ENCODE measurements around the gene RABGAP1L. TPM values are rescaled to one million over a fixed set of nuclear protein-coding genes. Genes with fewer than 3 reads are reported as not detected.
A peak's percentile ranks its signal among the peaks of the same experiment; 100 is the strongest.

Gene RABGAP1L
- polyA plus RNA-seq, 1 donor, result 9.2 TPM

DNA sequence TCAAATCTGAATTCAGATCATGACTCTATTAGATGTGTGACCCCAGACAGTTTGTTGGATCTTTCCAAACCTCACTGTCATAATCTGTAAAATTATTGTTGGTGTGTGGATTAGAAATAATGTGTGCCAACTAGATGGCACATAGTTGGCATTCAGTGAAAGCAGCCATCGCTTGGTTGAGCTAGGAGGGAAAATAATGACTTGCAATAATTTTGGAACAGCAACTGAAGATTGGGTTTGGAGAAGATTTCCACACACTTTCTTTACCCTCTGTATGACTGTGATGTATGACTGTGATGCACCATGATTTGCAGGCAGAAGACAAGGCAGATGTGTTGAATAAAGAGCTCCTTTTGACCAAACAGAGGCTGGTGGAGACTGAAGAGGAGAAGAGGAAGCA lies 816.4 kb downstream of the RABGAP1L start:
- no peak for DNase-seq

DNA sequence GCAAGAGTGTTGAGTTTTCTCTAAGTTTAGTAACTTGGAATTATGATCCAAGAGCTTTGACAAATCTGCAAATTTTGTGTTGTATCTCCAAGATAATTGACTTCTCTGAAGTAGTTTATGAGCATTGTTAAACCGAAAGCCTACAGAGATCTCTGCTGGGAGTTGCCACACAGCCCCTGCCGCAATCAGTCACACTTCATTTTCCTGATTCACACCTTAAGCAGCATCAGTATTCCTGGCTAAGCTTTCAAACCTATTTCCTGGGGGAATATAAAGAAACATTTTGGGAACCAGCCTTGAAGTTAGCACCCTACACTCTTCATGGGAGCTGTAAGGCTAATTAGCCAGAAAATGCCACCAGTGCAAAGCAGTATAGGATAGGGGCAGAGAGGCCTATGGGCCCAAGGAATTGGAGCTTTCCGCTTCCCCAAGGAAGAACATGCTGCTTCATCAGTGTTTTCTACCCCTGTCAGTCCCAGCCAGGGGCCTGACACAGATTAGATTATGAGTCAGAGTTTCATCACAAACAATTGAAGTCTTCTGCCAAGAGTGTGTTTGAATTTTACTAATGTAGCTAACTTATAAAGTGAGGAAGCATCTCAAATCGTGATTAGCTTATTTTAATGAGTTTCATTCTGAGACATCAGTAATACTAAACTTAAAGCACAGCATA lies 817.3 kb downstream of the RABGAP1L start:
- no peak for DNase-seq

DNA sequence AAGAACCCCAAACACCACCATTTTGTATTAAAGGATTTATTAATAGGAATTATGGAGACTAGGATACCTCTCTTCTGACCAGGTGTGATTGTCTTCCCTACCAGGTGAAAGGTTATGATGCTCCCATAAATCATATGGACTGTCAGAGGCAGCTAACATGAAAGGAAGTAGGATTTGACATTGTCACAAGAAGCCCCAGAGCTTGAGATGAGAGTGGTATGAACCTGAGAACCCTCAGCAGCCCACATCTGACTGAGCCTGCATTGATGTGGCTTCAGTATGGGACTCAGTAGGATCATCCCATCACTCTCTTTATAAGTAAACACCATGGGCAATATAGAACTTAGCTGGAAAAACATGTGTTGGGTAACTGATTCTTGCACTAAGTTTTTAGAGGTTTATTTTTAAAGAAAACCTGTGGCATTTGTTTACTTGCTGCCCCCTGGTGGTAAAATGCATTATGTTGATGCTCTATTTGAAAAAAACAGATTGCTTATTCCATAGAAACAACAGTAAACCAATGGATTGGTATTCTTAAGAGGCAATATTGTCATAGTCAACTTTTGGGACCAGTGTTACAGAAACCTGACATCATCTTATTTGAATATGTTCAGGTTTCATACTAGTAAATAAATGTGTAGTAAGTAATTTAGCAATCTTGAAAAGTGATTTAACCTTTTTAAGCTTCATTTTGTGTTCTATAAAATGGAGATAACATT lies 823.8 kb downstream of the RABGAP1L start:
- DNase-seq, result no peak

DNA sequence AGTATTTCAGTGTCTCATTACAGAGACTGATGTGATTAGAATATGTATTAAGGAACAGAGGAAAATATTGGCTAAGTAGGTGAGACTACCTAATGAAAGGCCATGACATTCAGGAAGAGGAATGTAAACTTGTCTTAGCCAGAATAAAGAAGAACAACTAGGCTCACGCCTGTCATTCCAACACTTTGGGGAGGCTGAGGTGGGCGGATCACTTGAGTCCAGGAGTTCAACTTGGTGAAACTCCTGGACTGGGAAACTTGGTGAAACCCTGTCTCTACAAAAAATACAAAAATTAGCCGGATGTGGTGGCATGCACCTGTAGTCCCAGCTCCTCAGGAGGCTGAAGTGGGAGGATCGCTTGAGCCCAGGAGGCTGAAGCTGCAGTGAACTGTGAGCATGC lies 825.6 kb downstream of the RABGAP1L start:
- DNase-seq, result no peak

DNA sequence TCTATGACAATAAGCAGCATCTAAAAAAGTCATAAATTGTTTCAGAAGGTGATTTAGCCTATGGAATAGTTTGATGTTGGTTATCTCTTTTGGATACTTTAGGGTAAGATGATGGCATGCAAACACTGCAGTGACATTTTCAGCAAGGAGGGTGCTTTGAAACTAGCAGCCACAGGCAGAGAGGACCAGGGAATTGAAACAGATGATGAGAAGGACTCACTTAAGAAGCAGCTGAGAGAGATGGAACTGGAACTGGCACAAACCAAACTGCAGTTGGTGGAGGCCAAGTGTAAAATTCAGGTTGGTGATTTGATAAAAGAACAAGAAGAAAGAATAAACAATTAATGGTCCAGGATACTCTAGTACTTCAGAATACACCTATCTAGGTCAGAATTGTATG lies 829.2 kb downstream of the RABGAP1L start:
- no peak for DNase-seq

DNA sequence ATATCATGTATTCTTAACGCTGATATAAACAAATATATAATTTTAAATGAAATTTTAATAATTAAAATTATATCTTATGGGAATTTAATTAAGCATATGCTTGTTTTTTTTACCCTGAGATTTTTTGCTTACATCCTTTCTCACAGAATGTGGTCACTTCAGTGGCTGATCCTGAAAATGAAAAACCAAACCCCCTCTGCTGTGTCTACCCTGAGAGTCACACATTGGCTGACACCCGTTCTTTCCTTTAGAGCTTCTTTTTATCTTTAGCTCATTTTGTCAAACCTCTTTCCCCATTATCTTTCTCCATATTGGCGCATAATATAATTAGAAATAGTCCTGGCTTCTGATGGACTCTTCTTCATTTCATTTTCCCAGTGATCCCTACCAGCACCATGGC lies 829.7 kb downstream of the RABGAP1L start:
- DNase-seq, result no peak

DNA sequence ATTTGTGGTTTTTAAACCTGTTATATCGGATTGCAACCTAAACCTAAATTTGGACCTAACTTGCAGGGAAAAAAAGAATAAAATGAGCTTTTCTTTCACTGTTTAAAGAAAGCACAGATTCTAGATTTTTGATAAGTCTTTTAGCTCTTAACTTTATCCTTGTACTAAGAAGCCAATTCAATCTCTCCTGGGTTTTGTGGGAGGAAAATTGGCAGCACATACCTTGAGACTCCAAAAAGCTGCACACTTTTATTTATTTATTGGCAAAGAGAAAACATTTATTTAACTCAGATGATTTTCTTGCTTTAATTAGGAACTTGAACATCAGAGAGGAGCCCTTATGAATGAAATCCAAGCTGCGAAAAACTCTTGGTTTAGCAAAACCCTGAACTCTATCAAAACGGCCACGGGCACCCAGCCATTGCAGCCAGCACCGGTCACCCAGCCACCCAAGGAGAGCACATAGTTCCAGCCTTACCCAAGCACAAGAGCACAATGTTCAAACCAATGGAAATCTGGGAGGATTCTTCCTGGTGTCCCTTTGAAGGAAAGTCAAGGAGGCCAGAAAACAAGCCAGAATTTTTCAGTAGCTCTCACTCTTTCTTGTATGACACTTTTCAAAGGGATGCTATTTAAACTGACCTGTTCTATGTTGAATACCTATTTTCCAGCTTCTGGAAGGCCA lies 830.4 kb downstream of the RABGAP1L start:
- DNase-seq, result no peak

DNA sequence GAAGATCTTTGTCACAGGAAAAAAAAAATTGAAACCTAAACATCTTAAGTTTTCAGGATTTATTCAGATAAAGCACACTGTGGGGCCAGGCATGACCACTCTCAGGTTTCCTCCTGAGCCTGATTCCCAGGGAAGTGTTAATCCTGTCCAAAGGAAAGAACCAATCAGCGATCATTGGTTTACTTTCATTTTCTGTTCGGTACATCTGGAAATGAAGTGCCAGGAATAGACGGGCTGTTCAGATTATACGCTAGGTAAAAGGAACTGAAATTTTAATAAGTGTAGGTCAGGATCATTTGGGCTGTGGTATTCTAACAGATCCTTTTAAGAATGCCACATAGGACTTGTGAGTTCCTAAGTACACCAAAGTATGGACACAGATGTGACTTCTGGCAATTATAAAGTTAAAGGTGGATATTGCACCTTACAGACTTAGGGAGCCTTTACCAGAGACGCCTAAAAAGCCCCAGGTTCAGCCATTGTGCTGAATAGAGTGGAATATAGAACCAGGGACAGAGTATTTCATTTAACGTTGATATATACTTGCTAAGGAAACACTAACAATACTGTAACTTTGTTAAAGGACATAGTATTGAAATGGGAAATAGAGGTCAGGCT lies 831.2 kb downstream of the RABGAP1L start:
- peak; percentile 78 for DNase-seq

DNA sequence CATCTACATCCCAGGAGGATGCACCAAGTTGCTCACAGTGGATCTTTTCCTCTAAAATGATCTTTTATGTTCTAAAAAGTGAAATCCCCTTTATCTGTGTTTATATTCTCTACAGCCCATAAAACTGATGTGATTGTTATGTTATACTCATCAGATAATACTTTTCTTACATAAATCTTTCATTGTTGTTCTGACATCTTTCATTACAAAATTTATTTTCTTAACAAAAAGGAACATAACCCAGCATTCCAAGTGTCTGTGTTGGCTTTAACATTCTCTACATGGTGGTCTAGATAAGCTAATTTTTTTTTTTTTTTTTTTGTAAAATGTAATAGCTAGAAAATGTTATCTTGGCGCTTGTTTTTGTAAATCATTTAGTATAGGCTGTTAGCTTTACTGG lies 832.2 kb downstream of the RABGAP1L start:
- DNase-seq, result no peak

DNA sequence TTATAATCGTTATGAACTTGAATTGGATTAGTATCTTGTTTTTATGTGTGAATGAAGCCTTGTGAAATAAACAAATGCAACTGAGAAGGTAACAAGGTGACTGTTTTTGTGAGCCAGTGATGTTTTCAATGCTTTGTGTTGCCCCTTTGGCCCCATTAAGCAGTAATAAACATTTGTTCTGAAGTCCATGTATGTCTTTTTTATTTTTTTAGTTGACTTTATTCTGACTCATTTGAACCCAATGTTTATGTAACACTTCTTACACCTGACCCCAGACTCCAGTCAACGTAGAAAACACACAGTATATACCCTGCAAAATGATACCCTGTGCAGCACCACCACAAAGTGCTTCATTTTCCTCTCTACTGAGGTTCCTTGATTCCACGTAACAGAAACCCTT lies 835.8 kb downstream of the RABGAP1L start:
- DNase-seq, result no peak

DNA sequence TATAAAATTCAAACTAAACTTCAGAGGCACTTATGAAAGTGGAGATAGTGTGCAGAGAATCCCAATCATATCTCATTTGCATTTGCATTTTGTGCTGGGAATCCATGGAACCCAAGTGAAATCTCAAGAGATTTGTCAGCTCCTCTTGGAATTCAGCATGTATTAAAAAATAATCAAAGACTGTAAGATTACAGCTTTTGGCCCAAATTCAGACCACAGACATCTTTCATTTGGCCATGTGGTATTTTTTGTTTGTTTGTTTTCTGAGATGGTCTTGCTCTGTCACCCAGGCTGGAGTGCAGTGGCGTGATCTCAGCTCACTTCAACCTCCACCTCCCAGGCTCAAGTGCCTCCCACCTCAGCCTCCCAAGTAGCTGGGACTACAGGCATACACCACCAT lies 836.6 kb downstream of the RABGAP1L start:
- no peak for DNase-seq

DNA sequence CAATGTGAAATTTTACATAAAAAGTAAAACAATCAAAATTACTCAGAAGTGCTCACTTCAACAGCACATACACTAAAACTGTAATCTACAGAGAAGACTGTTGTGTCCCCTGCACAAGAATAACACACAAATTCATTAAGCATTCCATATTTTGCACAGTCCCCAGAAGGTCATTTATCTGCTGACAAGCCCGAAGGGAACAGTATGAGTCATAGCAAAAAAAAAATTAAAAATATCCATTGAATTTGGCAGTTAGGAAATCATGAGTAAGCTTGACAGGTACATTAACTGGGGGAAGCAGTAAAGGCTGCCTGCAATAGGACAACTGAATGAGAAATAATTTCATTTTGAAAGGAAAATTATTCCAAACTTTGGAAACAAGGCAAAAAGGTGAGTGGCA lies 837.2 kb downstream of the RABGAP1L start:
- DNase-seq, result no peak

DNA sequence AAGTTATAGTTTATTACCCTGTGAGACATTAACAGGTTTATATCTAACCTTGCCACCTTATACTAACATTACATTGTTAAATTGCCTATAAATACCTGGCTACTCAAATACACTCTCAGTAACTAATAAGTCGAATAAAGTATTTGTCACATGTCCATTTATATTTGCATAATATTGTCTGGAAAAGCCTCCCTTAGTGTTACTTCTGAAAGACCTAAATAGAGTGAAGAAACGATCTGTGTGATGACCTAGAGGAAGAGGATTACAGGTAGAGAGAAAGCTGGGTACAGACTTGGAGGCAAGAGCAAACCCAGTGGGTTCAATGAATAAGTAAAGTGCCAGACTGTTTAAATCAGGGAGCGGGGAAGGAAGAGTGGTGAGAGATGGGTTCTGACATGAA lies 837.7 kb downstream of the RABGAP1L start:
- no peak for DNase-seq

DNA sequence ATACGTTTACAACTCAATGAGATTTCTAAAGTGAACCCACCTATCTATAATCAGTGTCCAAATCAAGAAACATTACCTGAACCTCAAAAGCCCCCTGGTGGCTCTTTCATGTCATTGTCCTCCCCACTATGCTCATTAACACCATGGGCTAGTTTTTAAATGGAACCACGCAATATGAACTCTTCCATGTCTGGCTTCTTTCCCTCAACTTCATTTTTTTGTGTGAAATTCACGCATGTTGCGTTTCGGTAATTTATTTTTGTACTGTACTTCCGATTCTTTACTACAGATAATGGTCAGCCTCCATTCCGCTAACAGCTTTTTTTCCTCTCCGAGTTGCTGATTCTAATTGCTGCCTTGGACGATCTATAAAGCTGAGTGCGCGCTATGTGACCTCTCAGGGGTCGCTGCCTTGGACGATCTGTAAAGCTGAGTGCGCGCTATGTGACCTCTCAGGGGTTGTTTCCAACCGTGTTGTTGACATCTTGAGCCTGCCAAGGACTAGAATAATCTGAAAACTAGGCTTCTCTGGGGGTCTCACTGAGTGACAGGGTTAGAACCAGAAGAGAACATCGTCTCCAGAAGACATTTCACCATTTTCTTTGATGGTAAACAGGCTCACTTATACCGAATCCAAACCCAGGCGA lies 839.4 kb downstream of the RABGAP1L start:
- peak; percentile 53 for DNase-seq

DNA sequence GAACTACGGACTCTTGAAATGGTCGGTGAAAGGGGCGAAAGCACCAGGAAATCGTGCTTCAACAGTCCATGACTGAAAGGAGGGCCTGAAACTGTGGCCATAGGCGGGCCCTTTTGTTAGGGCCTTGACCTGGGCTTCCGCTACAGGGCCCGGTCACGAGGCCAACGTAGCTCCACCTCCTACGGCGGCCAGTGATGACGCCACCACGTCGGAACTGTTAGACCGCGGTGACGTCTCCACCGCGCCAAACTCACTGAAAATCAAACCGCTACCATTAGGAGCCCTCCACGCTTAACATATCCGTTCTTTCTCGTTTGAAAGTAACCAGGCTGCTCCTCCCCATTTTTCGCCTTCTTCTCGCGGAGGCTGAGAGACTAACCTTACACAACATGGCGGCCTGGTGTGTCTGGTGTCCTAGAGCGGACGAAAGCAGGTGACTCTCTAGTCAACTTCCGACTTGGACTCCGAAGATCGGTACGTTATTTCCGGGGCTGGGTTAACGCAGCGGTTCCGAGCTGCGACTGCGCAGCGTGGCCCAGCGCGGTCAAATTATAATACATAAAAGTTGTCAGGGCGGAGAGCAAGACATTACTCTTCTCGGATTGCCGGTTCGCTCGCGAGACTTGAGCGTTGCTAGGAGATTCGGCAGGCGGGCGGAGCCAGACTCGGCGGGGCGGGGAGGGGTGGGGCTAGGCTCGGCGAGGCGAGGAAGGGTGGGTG lies 840.1 kb downstream of the RABGAP1L start:
- peak; percentile 99 for DNase-seq

DNA sequence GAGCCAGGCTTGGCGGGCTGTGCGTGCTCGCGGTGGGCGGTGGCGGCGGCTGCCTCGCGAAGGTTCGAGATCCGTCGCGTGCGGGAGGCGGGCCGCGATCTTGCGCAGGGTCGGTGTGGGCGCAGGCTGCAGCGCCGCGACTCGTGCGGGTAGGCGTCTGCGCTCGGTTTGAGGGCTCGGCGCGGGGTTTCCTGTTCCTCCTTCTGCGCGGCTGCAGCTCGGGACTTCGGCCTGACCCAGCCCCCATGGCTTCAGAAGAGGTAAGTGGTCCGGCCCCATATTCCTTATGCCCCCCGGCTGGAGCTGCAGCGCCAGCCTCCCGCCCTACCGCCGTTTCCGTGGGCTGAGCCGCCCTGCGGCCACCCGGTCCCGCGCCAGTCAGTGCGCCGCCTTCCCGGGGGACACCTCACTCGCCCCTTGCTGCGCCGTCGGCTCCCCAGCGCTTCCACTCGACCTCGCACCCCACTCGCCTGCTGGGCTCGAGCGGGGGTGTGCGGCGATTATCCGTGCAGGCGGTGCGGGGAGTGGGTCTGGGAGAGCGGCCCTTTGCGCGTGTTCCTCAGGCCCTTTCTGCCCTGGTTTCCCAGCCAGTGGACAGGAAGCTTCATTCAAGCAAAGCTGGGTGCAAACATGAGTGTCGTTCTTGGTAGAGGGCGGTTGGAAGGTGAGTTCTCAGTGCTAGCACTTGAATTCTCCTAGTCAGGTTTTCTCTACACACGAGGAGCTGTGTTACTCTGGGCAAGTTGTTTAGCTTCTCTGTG lies 840.8 kb downstream of the RABGAP1L start, which contains the start of gene CACYBP:
Gene CACYBP, plus strand, starts transcription at position 12 of the 761 bp plus-strand sequence. Its CDS starts 234 bp downstream, at position 246.
- DNase-seq, result peak; percentile 46

DNA sequence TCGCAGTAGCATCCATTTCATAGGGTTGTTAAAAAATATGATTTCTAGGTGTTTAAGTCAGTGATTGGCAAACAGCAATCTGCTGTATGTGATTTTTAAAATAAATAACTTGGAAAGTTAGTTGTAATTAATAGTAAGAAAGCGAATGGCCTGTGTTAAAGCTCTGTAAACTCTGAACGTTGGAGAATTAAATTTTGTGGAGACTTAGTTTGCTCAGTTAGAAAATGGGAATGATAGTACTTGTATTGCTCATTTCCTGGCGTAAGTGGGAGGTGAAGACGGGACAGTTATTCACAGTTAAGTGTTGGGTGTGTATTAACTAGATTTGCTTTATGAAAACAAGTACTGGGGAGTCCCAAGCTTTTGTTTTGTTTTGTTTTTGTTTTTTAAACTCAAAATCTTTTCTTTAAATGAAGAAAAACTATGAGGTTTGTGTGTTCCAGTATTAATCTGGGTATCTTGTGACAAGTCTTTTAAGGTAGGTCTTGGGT lies 841.4 kb downstream of the RABGAP1L start:
- no peak for DNase-seq

DNA sequence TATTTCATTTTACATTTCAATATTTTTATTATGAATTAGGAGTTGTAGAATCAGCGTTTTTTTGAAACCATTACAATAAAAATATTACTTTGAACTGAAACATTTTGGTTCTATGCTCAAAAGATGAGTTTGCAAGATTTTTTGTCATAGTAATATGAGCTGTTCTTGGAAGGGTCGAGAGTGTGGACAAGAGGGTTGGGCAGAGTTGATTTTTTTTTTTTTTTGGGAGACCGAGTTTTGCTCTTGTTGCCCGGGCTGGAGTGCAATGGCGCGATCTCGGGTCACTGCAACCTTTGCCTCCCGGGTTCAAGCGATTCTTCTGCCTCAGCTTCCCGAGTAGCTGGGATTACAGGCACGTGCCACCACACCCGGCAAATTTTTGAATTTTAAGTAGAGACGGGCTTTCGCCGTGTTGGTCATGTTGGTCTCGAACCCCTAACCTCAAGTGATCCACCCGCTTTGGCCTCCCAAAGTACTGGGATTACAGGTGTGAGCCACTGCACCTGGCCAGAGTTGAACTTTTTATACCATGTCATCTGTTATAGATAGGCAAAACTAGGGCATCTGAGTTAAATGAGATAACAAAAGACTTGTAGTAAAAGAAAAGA lies 843.7 kb downstream of the RABGAP1L start:
- DNase-seq, result no peak

DNA sequence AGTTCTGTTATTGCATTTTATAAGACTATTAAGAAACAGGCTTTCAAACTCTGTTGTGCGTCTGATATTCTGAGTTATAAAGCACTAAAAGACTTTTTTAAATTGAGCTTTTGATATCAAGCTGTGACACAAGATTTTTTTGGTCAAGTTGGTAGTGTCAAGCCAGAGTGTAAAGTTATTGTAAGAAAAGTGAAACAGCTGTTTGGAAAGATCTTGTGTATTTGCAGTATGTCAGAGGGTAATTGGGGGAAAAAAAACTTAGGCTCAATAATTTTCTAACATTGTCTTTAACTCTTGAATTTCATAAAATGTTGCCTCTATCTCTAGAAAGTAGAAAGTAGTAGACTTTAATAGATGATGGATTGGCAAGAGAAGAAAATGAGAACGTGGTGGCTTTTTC lies 844.2 kb downstream of the RABGAP1L start:
- DNase-seq, result no peak

DNA sequence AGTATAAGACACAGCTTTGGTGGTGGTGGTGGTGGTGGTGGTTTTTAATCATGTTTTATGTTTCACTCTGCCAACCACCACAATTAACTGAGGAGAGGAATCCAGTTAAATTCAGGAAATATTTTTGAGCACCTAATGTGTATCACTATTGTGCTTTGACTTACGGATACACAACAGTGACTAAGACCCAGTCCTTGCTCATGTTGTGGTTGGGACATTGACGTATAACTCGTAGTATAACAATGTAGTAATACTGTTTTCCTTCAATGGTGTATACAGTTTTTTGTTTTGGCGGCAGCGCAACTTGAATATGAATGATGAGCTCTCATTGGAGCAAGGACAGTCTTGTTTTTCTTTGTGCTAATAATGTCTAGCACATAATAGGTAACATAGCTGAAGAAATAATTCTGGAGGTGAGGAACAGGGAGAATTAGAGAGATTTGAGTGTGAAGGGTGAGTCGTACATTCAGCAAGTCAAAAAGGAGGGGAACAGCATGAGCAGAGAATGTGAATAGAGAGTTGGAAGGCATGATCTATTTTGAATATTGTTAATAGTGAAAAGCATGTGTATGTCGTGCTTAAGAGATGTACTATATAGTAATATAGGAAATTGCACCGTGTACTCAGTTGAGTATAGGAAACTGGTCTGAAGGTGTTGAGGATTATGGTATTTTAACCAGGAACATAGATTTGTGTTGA lies 845.9 kb downstream of the RABGAP1L start:
- no peak for DNase-seq
